HG03196 (cell line): ENCODE results near the gene BRSK2.
"Not testable (repeated sequence)": the region's sequence is repeated elsewhere in the genome, so short reads cannot be mapped to it uniquely, and the experiment has no call there.

Experiments used
- ATAC-seq: cut with Tn5 transposase; IDR thresholded peaks from one replicate; pipeline ENCODE4 v1.9.1; 2021; ENCODE audit not compliant: unreplicated experiment

Gene BRSK2

GRCh38 chr11:1354125-1354938 lies 35.4 kb upstream of the BRSK2 start:
- no peak for ATAC-seq

DNA sequence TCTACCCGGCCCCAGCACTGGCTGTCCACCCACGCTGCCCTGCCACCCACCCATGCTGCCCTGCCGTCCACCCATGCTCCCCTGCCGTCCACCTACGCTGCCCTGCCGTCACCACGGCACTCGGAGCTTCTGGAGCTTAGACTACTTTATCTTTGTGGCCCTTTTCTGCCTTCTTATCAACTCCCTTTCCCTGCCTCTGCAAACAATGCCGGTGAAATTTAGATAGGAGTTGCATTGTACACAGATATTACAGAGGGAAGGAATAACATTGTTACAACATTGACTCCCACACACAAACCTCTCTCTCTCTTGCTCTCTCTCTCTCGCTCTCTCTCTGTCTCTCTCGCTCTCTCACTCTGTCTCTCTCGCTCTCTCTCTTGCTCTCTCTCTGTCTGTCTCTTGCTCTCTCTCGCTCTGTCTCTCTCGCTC lies 33.7 kb upstream of the BRSK2 start:
- no peak for ATAC-seq

- no peak for ATAC-seq
Observed at GRCh38 chr11:1356478-1356960, 33.2 kb upstream of the BRSK2 start.

DNA sequence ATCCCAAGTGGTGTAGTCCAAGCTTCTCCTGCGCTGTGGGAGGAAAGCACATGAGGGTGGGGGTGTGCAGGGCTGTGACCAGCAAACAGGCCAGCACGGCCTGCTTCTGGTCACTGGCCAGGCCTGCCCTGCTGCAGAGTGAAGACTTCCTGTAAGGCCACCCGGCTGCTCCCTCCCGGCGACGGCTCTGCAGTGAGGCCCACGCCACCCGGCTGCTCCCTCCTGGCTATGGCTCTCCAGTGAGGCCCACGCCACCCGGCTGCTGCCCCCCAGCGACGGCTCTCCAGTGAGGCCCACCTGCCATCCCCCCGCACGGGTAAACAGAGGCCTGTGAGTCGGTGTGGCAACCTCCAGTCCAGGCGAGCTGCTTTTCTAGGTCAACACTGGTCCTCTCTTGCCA lies 31.4 kb upstream of the BRSK2 start:
- no peak for ATAC-seq

GRCh38 chr11:1358931-1359330 lies 30.8 kb upstream of the BRSK2 start:
- not testable (repeated sequence) for ATAC-seq

DNA sequence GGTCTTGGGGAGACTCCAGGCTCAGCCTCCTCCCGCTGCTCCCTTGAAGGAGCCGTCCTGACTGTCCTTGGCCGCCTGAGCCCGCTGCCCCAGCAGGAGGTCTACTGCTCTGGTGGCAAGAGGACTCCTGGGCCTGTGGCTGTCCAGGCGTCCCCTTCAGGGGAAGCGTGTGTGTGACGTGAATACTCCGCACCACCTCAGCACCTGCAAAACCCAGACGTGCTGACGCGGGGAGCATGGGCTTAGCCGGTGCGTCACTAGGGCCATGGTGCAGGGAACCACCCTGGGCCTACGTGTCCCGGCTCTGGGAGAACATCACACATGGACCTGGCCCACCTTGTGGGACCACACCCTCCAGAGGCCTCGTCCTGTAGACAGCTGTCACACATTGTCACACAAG lies 30.2 kb upstream of the BRSK2 start:
- no peak for ATAC-seq

GRCh38 chr11:1360181-1360834 lies 29.4 kb upstream of the BRSK2 start:
- ATAC-seq, result no peak

GRCh38 chr11:1360835-1361357 lies 28.8 kb upstream of the BRSK2 start:
- ATAC-seq, result no peak

DNA sequence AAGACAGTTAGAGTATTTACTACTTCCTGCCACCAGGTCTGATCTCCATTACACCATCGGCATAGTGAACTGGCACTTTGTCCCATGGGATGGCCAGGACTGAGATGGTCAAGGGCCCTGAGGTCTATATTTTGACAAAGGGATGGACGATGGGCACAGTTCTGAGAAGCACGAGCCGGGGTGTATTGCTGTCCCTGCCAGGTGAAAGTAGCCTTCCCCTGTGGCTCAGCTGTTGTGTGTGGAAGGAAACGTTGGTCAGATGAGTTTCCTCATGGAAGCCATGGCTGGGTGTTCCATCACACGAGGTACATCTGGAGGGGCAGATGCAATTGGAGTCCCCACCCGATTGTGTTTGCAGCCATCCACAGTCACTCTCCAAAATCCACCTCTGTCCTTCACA lies 27.9 kb upstream of the BRSK2 start:
- ATAC-seq, result no peak

GRCh38 chr11:1367721-1368120 lies 22.0 kb upstream of the BRSK2 start:
- ATAC-seq, result no peak

DNA sequence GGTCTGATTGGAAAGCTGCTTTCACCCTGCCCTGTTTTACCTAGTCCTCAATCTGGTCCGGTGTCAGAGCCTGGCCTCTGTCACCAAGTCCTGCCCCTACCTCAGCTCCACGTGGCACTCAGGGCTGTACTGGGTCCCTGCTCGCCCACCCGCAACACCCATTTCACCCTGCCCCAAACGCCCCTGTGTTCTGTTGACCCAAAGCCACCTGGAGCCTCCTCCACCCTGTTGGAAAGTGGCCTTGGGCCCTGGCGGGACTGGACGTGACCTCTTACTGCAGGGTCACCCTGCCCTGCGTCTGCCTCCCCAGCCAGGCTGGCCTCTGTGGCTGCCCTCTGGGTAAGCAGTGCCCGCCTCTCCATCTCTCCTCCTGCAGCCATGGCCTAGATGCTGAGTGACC lies 21.5 kb upstream of the BRSK2 start:
- ATAC-seq, result no peak

GRCh38 chr11:1368966-1369365 lies 20.8 kb upstream of the BRSK2 start:
- ATAC-seq, result no peak

- ATAC-seq, result no peak
Observed at GRCh38 chr11:1369371-1370005, 20.2 kb upstream of the BRSK2 start.

- ATAC-seq, result no peak
Observed at GRCh38 chr11:1370186-1371025, 19.3 kb upstream of the BRSK2 start.

DNA sequence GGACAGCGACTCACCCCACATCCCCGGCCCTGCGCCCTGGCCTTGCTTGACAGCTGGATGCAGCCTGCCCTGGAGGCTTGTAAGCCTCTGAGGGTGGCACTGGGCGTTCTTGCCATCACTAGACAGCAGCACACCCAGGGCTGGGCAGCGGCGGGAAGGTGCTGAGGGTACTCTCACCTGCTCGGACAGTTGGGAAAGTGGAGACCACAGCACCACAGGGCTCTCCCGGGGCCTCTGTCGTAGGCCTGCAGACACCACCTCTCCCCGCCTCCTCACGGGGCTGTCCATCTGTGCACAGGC lies 18.8 kb upstream of the BRSK2 start:
- no peak for ATAC-seq

GRCh38 chr11:1371377-1371776 lies 18.4 kb upstream of the BRSK2 start:
- ATAC-seq, result no peak

DNA sequence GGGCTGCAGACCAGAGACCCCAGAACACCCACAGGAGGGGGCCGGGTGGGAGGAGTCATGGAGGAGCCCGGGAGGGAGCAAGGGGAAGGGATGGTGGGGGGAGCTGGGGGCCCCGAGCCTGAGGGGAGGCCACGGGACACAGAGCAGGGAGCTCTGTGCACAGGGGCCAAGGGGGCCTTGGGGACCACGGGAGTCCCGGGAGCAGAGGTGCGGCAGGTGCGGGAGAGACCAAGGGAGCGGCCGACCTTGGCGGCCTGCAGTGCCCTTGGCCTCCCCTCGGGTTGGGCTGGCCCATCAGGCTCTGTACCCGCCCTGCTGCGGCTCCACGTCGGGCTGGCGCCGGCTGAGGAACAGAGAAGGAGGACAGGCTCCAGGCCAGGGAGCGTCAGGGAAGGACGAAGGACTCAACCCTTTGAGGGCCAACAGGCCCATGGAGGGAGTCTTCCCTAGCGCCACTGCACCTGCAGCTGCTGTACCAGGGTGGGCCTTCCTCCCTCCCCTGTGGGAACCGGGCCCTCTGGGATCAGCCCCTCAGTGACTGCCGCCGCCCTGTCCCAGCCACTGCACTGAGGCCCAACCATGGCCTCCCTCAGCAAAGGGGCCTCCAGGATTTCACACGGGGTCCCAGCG lies 17.8 kb upstream of the BRSK2 start:
- ATAC-seq, result no peak

DNA sequence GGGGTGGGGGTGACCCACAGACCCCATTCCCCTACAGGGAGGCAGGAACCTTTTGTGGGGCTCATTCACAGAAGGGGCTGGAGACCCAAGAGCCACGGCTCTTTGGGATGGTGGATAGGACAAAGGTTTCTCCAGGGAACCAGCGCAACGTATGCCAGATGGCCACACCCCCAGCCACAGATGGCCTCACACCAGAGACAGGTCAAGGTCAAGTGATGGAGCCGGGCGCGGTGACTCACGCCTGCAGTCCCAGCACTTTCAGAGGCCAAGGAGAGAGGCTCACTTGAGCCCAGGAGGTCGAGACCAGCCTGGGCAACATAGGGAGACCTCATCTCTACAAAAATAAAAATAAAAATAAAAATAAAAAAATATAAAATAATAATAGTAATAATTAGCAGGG lies 17.1 kb upstream of the BRSK2 start:
- ATAC-seq, result no peak

- no peak for ATAC-seq
Observed at GRCh38 chr11:1373536-1374214, 16.1 kb upstream of the BRSK2 start.
